H9 (cell line): ENCODE results near the gene ELF1. TPM values are rescaled to one million over a fixed set of nuclear protein-coding genes. Genes with fewer than 3 reads are reported as not detected.

Source experiments
- DNase-seq: peaks from one replicate; pipeline ENCODE4 v3.0.0-alpha.2; 2017
- H2AFZ ChIP-seq: one replicate; pipeline ENCODE4 v1.6.1; 2013; ENCODE audit warnings: mild to moderate bottlenecking, low read length, control low read depth, moderate library complexity
- H2AK5ac ChIP-seq: 2 replicates; pipeline ENCODE4 v1.6.1; 2013; ENCODE audit warnings: low read length, control low read depth, mixed read lengths; ENCODE audit not compliant: insufficient read length
- H2BK120ac ChIP-seq: one replicate; pipeline ENCODE4 v1.6.1; 2013; ENCODE audit warnings: low read depth, mild to moderate bottlenecking, low read length, control low read depth, inconsistent platforms; ENCODE audit not compliant: poor library complexity, severe bottlenecking
- H2BK12ac ChIP-seq: 2 replicates; pipeline ENCODE4 v1.6.1; 2013; ENCODE audit warnings: low read length, control low read depth, mixed read lengths, low read depth; ENCODE audit not compliant: insufficient read length
- H2BK15ac ChIP-seq: 2 replicates; pipeline ENCODE4 v1.6.1; 2013; ENCODE audit warnings: low read depth, low read length, control low read depth
- H2BK20ac ChIP-seq: one replicate; pipeline ENCODE4 v1.6.1; 2013; ENCODE audit warnings: low read depth, mild to moderate bottlenecking, low read length, control low read depth, inconsistent platforms; ENCODE audit not compliant: poor library complexity, severe bottlenecking
- H2BK5ac ChIP-seq: 2 replicates; pipeline ENCODE4 v1.6.1; 2013; ENCODE audit warnings: low read length, control low read depth, mixed read lengths; ENCODE audit not compliant: insufficient read length
- H3K14ac ChIP-seq: 2 replicates; pipeline ENCODE4 v1.6.1; 2013; ENCODE audit warnings: low read length, control low read depth; ENCODE audit not compliant: insufficient read depth
- H3K18ac ChIP-seq: 2 replicates; pipeline ENCODE4 v1.6.1; 2013; ENCODE audit warnings: low read depth, mild to moderate bottlenecking, mixed read lengths, low read length, control low read depth; ENCODE audit not compliant: insufficient read length
- H3K23ac ChIP-seq: 2 replicates; pipeline ENCODE4 v1.6.1; 2013; ENCODE audit warnings: low read length, control low read depth, mixed read lengths, low read depth; ENCODE audit not compliant: insufficient read length
- H3K23me2 ChIP-seq: 2 replicates; pipeline ENCODE4 v1.6.1; 2013; ENCODE audit warnings: low read depth, mild to moderate bottlenecking, mixed read lengths, low read length, control low read depth; ENCODE audit not compliant: insufficient read length, poor library complexity, severe bottlenecking
- H3K27ac ChIP-seq: 2 replicates; pipeline ENCODE4 v1.5.1; 2013; ENCODE audit warnings: low read length, control low read depth, mixed read lengths, low read depth; ENCODE audit not compliant: insufficient read length
- H3K27me3 ChIP-seq: 2 replicates; pipeline ENCODE4 v1.6.1; 2013; ENCODE audit warnings: low read length, control low read depth, inconsistent platforms; ENCODE audit not compliant: insufficient read depth
- H3K4ac ChIP-seq: 2 replicates; pipeline ENCODE4 v1.6.1; 2013; ENCODE audit warnings: low read depth, mild to moderate bottlenecking, control low read depth, inconsistent platforms, low read length, moderate library complexity
- H3K4me1 ChIP-seq: 2 replicates; pipeline ENCODE4 v1.6.1; 2013; ENCODE audit warnings: low read length, control low read depth, inconsistent platforms; ENCODE audit not compliant: insufficient read depth
- H3K4me2 ChIP-seq: 2 replicates; pipeline ENCODE4 v1.6.1; 2013; ENCODE audit warnings: low read length, control low read depth, mixed read lengths; ENCODE audit not compliant: insufficient read length, insufficient read depth
- H3K56ac ChIP-seq: 2 replicates; pipeline ENCODE4 v1.6.1; 2013; ENCODE audit warnings: low read depth, mild to moderate bottlenecking, mixed read lengths, low read length, control low read depth; ENCODE audit not compliant: insufficient read length
- H3K79me1 ChIP-seq: 2 replicates; pipeline ENCODE4 v1.6.1; 2013; ENCODE audit warnings: low read depth, mild to moderate bottlenecking, moderate library complexity, low read length, control low read depth, inconsistent platforms; ENCODE audit not compliant: insufficient read depth, poor library complexity, severe bottlenecking
- H3K79me2 ChIP-seq: 2 replicates; pipeline ENCODE4 v1.6.1; 2013; ENCODE audit warnings: low read length, control low read depth, inconsistent platforms; ENCODE audit not compliant: insufficient read depth
- H3K9ac ChIP-seq: 2 replicates; pipeline ENCODE4 v1.6.1; 2013; ENCODE audit warnings: low read length, control low read depth, mixed read lengths; ENCODE audit not compliant: insufficient read length; ENCODE audit errors: extremely low read depth
- H3K9me3 ChIP-seq: one replicate; pipeline ENCODE4 v1.6.1; 2013; ENCODE audit warnings: low read depth, low read length, inconsistent platforms; ENCODE audit not compliant: control insufficient read depth
- H3T11ph ChIP-seq: one replicate; pipeline ENCODE4 v1.6.1; 2013; ENCODE audit warnings: mild to moderate bottlenecking, low read length, control low read depth, inconsistent platforms
- H4K20me1 ChIP-seq: one replicate; pipeline ENCODE4 v1.6.1; 2013; ENCODE audit not compliant: control insufficient read depth, insufficient read length, insufficient read depth
- H4K5ac ChIP-seq: 2 replicates; pipeline ENCODE4 v1.6.1; 2013; ENCODE audit warnings: low read depth, mild to moderate bottlenecking, mixed read lengths, low read length, control low read depth; ENCODE audit not compliant: insufficient read length
- H4K8ac ChIP-seq: replicated peaks from 2 replicates; pipeline ENCODE4 v1.6.1; 2013; ENCODE audit warnings: low read length, control low read depth, mixed read lengths, low read depth; ENCODE audit not compliant: insufficient read length
- H4K91ac ChIP-seq: 2 replicates; pipeline ENCODE4 v1.6.1; 2013; ENCODE audit warnings: low read depth, mild to moderate bottlenecking, moderate library complexity, mixed read lengths, low read length, control low read depth; ENCODE audit not compliant: insufficient read length
- H3K27ac Mint-ChIP-seq, 3 experiments: 2 replicates in 2 of 3; 3 replicates in 1 of 3; pipeline ENCODE4 v1.8.0; 2020 to 2021; ENCODE audit warnings: mixed read lengths in 3 of 3, mild to moderate bottlenecking in 1 of 3, moderate library complexity in 1 of 3
- H3K27me3 Mint-ChIP-seq: 2 replicates; pipeline ENCODE4 v1.8.0; 2021; ENCODE audit warnings: low read depth, mild to moderate bottlenecking, moderate library complexity, mixed read lengths
- H3K36me3 Mint-ChIP-seq, 3 experiments: 2 replicates in 2 of 3; 3 replicates in 1 of 3; pipeline ENCODE4 v1.8.0; 2020 to 2021; ENCODE audit warnings: low read depth in 3 of 3, mixed read lengths in 3 of 3; ENCODE audit not compliant: insufficient read depth in 1 of 3
- H3K4me1 Mint-ChIP-seq, 2 experiments: 2 replicates each; pipeline ENCODE4 v1.8.0; 2020; ENCODE audit warnings: mixed read lengths in 2 of 2
- H3K4me3 Mint-ChIP-seq, 2 experiments: 2 replicates in 1 of 2; 3 replicates in 1 of 2; pipeline ENCODE4 v1.8.0; 2020 to 2021; ENCODE audit warnings: mild to moderate bottlenecking in 2 of 2, mixed read lengths in 2 of 2, moderate library complexity in 1 of 2
- H3K9me3 Mint-ChIP-seq, 2 experiments: 2 replicates in 1 of 2; 3 replicates in 1 of 2; pipeline ENCODE4 v1.8.0; 2020; ENCODE audit warnings: mild to moderate bottlenecking in 2 of 2, mixed read lengths in 2 of 2, moderate library complexity in 1 of 2
- CTCF ChIP-seq: fragments of 200-600 bp; sonication (generic); conservative IDR thresholded peaks from 3 replicates; pipeline ENCODE4 v1.8.0; 2021; ENCODE audit warnings: antibody characterized with exemption, mild to moderate bottlenecking
- WGBS: extraction: QIAGEN DNeasy Blood & Tissue Kit; methylation state at CpG from one replicate; pipeline ENCODE4 v1.1.7; 2013; ENCODE audit warnings: missing lambda C conversion rate, low lambda C conversion rate, mixed read lengths; ENCODE audit not compliant: insufficient read length; ENCODE audit errors: extremely low coverage; 5-methylcytosine and 5-hydroxymethylcytosine counted together
- total RNA-seq: library from RNA; stranded (reverse); gene quantifications from 2 replicates; pipeline ENCODE4 v1.2.1, GENCODE V29; 2021

The ELF1 gene
- total RNA-seq, 1 experiment from 2014 or later: 15.5 TPM

DNA sequence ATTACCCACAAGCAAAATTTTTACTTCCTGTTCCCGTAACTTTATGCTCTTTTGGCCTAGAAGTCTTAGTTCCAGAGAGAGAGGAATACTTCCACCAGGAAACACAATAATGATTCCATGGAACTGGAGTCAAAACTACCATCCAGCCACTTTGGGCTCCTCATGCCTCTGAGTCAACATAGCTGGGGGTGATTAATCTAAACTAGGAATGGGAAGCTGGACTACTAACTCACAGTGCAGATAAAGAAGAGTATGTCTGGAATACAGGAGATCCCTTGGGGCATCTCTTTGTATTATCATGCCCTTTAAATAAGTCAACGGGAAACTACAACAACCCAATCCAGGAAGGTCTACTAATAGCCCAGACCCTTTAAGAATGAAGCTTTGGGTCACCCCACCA is 8.9 kb upstream of the ELF1 start:
- Histone ChIP-seq H3K14ac (no peak overlapping the region), H2BK120ac (no peak overlapping the region), H3K4me1 (no peaks in the 10 kb centered on the region), H3K27me3 (no peaks in the 10 kb centered on the region), H4K5ac (no peak overlapping the region), H3T11ph (no peak overlapping the region), H2BK12ac (no peak overlapping the region), H2AK5ac (no peak overlapping the region), H3K56ac (no peak overlapping the region), H3K9ac (no peak overlapping the region), H2AFZ (no peak overlapping the region), H4K8ac (no peak overlapping the region), H3K18ac (no peak overlapping the region), H4K91ac (no peak overlapping the region), H3K4ac (no peak overlapping the region), H3K79me2 (no peaks in the 10 kb centered on the region), H2BK5ac (no peak overlapping the region), H3K23me2 (no peaks in the 10 kb centered on the region), H3K9me3 (no peaks in the 10 kb centered on the region), H4K20me1 (no peaks in the 10 kb centered on the region), H3K23ac (no peak overlapping the region), H3K27ac (no peak overlapping the region), H2BK20ac (no peak overlapping the region), H2BK15ac (no peak overlapping the region), H3K79me1 (no peaks in the 10 kb centered on the region), H3K4me2 (no peak overlapping the region)
- H3K27me3 Mint-ChIP-seq: no peaks in the 10 kb centered on the region
- no peak for DNase-seq
- no peaks in the 10 kb centered on the region for H3K9me3 Mint-ChIP-seq
- no peaks in the 10 kb centered on the region; a peak in 1 of 4 replicates for H3K4me1 Mint-ChIP-seq
- no peak for TF ChIP-seq CTCF
- no CpG with 5 or more reads among the region's 2 CpGs for WGBS
- H3K4me3 Mint-ChIP-seq: no peak overlapping the region
- no peak overlapping the region for H3K27ac Mint-ChIP-seq
- no peaks in the 10 kb centered on the region for H3K36me3 Mint-ChIP-seq
